Tibial nerve (tissue), 4 donors: ENCODE data around the gene CACNA1A. TPM values are rescaled to one million over a fixed set of nuclear protein-coding genes. Genes with fewer than 3 reads are reported as not detected.
"Not testable (repeated sequence)": the region's sequence is repeated elsewhere in the genome, so short reads cannot be mapped to it uniquely, and the experiment has no call there.

Experiments used
- DNase-seq, 2 donors: peaks; one replicate each; pipeline ENCODE4 v3.0.0-alpha.2; 2019; ENCODE audit warnings: low spot score in 2 of 2
- H3K27ac ChIP-seq, 4 donors: fragments of 200-600 bp; sonication (generic) in 3 of 4; one replicate each; pipeline ENCODE4 v1.5.1; 2017 to 2019; ENCODE audit warnings: mild to moderate bottlenecking in 1 of 4
- H3K27me3 ChIP-seq, 2 donors: fragments of 200-600 bp; sonication (generic) in 1 of 2; one replicate each; pipeline versions ENCODE4 v1.5.1 to v1.6.0; 2017 to 2019
- H3K36me3 ChIP-seq, 3 donors: fragments of 200-600 bp; sonication (generic); one replicate each; pipeline ENCODE4 v1.5.1; 2018 to 2019
- H3K4me1 ChIP-seq, 4 donors: fragments of 200-600 bp; sonication (generic) in 3 of 4; one replicate each; pipeline ENCODE4 v1.5.1; 2017 to 2019
- H3K4me3 ChIP-seq, 4 donors: fragments of 200-600 bp; sonication (generic) in 3 of 4; one replicate each; pipeline ENCODE4 v1.5.1; 2017 to 2019; ENCODE audit warnings: mild to moderate bottlenecking in 1 of 4, moderate library complexity in 1 of 4
- H3K9me3 ChIP-seq, 4 donors: fragments of 200-600 bp; sonication (generic) in 3 of 4; one replicate each; pipeline ENCODE4 v1.5.1; 2017 to 2019
- EP300 ChIP-seq, 2 donors: sonication (generic); formaldehyde crosslinking; IDR thresholded peaks; one replicate each; pipeline ENCODE4 v1.6.1; 2017; ENCODE audit warnings: antibody characterized with exemption in 2 of 2, mild to moderate bottlenecking in 1 of 2
- POLR2A ChIP-seq, 2 donors: fragments of 450-650 bp; IDR thresholded peaks; one replicate each; pipeline ENCODE4 v1.6.1; 2017; ENCODE audit warnings: antibody characterized with exemption in 2 of 2, mild to moderate bottlenecking in 2 of 2, moderate library complexity in 2 of 2
- WGBS, 2 donors: methylation state at CpG; one replicate each; pipeline ENCODE4 v1.1.5; 2018; 5-methylcytosine and 5-hydroxymethylcytosine counted together
- total RNA-seq, 4 donors: library from RNA; depleted of rRNA; stranded (reverse); fragments of >200 nt; gene quantifications; one replicate each; pipeline ENCODE4 v1.1.0, GENCODE V29; 2016
- TF ChIP-seq, protein P1 (sequence below), 5 experiments: fragments of 200-600 bp in 3 of 5; fragments of 450-650 bp in 2 of 5; sonication (generic) in 3 of 5; IDR thresholded peaks; one replicate each; pipeline ENCODE4 v1.5.1; 2016 to 2019; ENCODE audit warnings: antibody characterized with exemption in 5 of 5, mild to moderate bottlenecking in 3 of 5, moderate library complexity in 2 of 5

CACNA1A gene
- total RNA-seq, 4 donors from 2014 or later, result 4.0 to 10.2 (median 9.3) TPM

DNA sequence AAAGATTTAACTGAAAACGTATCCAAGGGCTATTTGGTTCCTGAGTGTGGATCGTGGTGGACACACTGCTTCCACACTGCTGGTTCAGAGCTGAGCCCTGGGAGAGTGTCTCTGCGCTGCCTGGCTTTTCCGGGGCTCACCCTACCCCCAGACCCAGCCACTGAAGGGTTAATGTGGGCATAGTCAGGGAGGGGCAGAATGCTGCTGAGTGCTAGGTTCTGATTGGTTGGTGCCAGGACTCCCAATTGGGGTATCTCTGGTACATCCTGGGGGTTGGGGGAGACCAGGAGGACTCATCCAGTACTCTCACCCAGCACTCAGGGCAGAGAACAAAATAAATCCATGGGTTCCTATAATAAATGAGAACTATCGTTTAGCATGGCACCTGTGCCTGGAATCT lies 142.3 kb downstream of the CACNA1A start:
- 63 to 66% methylated on average over 5 of the region's 5 CpGs for WGBS, 2 donors
- no peaks in the 10 kb centered on the region for H3K36me3 ChIP-seq
- TF ChIP-seq, protein P1, sequence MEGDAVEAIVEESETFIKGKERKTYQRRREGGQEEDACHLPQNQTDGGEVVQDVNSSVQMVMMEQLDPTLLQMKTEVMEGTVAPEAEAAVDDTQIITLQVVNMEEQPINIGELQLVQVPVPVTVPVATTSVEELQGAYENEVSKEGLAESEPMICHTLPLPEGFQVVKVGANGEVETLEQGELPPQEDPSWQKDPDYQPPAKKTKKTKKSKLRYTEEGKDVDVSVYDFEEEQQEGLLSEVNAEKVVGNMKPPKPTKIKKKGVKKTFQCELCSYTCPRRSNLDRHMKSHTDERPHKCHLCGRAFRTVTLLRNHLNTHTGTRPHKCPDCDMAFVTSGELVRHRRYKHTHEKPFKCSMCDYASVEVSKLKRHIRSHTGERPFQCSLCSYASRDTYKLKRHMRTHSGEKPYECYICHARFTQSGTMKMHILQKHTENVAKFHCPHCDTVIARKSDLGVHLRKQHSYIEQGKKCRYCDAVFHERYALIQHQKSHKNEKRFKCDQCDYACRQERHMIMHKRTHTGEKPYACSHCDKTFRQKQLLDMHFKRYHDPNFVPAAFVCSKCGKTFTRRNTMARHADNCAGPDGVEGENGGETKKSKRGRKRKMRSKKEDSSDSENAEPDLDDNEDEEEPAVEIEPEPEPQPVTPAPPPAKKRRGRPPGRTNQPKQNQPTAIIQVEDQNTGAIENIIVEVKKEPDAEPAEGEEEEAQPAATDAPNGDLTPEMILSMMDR (IDR thresholded peaks at IDR 0.05), result no peak
- TF ChIP-seq EP300 (IDR thresholded peaks at IDR 0.05) (no peak), POLR2A (IDR thresholded peaks at IDR 0.05) (no peak)
- no peaks in the 10 kb centered on the region for H3K27me3 ChIP-seq
- no peak overlapping the region for H3K27ac ChIP-seq
- DNase-seq, result no peak
- H3K4me3 ChIP-seq, result no peak overlapping the region
- H3K4me1 ChIP-seq, result no peaks in the 10 kb centered on the region
- H3K9me3 ChIP-seq, result peaks cover 0 to 43% (median 2%) of the 10 kb centered on the region in 4 donors

DNA sequence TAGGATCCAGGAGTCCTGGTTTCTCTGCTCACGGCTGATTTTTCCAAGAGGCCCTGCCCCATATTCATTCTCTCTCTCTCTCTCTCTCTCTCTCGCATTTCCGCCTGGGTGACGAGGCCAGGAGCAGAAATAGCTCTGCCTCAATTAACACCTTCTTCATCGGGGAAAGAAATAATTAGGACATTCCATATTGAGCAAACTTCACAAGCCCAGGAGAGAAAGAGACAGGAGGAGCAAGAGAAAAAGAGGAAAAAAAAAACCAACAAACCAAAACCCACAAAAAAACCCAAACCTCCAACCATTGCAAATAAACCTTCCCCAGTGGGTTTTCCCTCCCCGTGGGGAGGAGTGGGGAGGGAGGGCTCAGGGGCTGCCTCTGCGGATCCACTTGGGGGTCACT lies 143.0 kb downstream of the CACNA1A start:
- TF ChIP-seq, protein P1 (IDR thresholded peaks at IDR 0.05), result no peak
- TF ChIP-seq POLR2A (IDR thresholded peaks at IDR 0.05) (no peak), EP300 (IDR thresholded peaks at IDR 0.05) (no peak)
- H3K9me3 ChIP-seq, result peaks cover 0 to 47% (median 2%) of the 10 kb centered on the region in 4 donors
- no peaks in the 10 kb centered on the region for H3K4me1 ChIP-seq
- H3K27me3 ChIP-seq, result no peaks in the 10 kb centered on the region
- no peaks in the 10 kb centered on the region for H3K36me3 ChIP-seq
- 37 to 41% methylated on average over 7 of the region's 7 CpGs for whole genome bisulfite sequencing, 2 donors
- H3K27ac ChIP-seq, result no peak overlapping the region
- H3K4me3 ChIP-seq, result no peak overlapping the region
- DNase-seq, result no peak

DNA sequence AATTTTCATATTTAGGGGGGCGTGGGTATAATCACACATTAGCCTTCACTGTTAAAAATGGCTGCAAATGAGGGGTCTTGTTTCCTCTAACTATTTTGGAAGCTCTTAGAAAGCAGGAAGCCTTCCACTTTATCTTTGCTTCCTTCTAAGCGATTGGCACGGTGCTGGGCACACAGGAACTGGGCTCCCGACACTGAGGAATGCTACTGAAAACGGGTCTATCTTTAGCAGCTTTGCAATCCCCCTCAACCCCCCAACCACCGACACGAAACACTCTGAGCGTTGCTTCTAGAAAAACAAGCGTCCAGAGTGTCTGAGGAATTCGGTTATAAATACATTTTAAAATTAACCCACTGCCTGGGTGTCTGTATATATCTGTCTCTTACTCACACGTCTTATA lies 143.6 kb downstream of the CACNA1A start:
- no peak overlapping the region for H3K27ac ChIP-seq
- WGBS, 2 donors, result 60% methylated on average over 11 of the region's 11 CpGs
- no peaks in the 10 kb centered on the region for H3K27me3 ChIP-seq
- peaks cover 0 to 53% (median 2%) of the 10 kb centered on the region in 4 donors for H3K9me3 ChIP-seq
- H3K4me1 ChIP-seq, result no peaks in the 10 kb centered on the region
- no peaks in the 10 kb centered on the region for H3K36me3 ChIP-seq
- no peak for TF ChIP-seq EP300 (IDR thresholded peaks at IDR 0.05)
- no peak for TF ChIP-seq POLR2A (IDR thresholded peaks at IDR 0.05)
- TF ChIP-seq, protein P1 (IDR thresholded peaks at IDR 0.05), result no peak
- H3K4me3 ChIP-seq, result no peak overlapping the region
- DNase-seq, result no peak

DNA sequence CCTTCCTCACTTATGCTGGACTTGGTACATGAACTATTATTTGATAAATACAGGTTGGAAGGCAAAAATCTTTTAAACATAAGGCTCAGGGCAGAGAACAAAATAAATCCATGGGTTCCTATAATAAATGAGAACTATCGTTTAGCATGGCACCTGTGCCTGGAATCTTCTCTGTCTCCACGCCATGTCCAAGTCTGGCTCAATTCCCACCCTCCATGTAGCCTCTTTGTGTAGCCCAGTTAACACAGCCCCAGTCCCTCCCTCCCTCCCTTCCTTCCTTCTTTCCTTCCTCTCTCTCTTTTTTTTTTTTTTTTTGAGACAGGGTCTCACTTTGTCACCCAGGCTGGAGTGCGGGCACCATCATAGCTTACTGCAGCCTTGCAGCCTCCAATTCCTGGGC lies 144.6 kb downstream of the CACNA1A start:
- not testable (repeated sequence) for DNase-seq, H3K4me3 ChIP-seq, H3K27me3 ChIP-seq, H3K4me1 ChIP-seq, H3K36me3 ChIP-seq, H3K27ac ChIP-seq
- WGBS, 2 donors, result 83 to 84% methylated on average over 3 of the region's 3 CpGs
- peaks cover 0 to 52% (median 2%) of the 10 kb centered on the region in 4 donors for H3K9me3 ChIP-seq

DNA sequence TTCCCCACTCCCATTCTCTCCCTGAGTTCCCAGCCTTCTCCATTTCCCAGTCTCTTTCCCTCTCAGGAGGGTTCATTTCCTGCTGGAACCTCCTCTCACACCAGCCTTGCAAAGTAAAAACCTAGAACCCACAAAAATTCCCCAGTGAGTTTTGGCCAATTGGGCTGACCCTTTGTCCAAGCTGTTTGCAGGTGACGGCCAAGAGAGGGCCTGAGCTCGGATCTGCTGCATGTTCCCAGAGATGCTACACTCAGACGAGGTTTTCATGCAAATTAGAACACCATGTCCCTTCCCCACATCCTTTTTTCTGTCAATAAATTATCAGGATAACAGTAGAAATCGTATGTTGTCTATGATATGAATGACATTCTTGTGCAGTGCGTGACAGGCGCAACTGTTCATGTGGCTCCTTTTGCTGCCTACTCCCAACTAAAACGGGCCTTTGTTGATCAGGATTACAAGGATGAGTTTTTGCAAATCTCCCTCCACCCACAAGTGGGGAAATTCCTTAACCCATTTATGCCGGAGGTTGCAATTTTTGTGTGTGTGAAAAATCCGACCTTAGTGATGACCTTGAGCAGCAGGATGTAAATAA lies 149.5 kb downstream of the CACNA1A start:
- no peak overlapping the region for H3K27ac ChIP-seq
- TF ChIP-seq EP300 (IDR thresholded peaks at IDR 0.05) (no peak), POLR2A (IDR thresholded peaks at IDR 0.05) (no peak)
- TF ChIP-seq, protein P1 (IDR thresholded peaks at IDR 0.05), result no peak
- H3K27me3 ChIP-seq, result no peaks in the 10 kb centered on the region
- peaks cover 0 to 41% (median 2%) of the 10 kb centered on the region in 4 donors for H3K9me3 ChIP-seq
- 47 to 54% methylated on average over 9 of the region's 9 CpGs for WGBS, 2 donors
- H3K4me1 ChIP-seq, result no peaks in the 10 kb centered on the region
- no peaks in the 10 kb centered on the region for H3K36me3 ChIP-seq
- no peak overlapping the region for H3K4me3 ChIP-seq
- DNase-seq, result no peak
